K562 (cell line): Measurements from ENCODE around the gene SVBP. TPM values are rescaled to one million over a fixed set of nuclear protein-coding genes. Genes with fewer than 3 reads are reported as not detected.

ENCODE experiments used
- CCAR2 ChIP-seq: fragments of 200-400 bp; formaldehyde crosslinking; IDR thresholded peaks from 2 replicates; pipeline ENCODE4 v1.6.1; 2017; ENCODE audit warnings: mild to moderate bottlenecking, low read depth, low read length
- CTCF ChIP-seq, 3 experiments: IDR thresholded peaks in 2 of 3; conservative IDR thresholded peaks in 1 of 3; 2 replicates each; pipeline ENCODE4 v1.5.1; 2011 to 2012; ENCODE audit warnings: low read length in 3 of 3, mild to moderate bottlenecking in 3 of 3, control low read depth in 2 of 3, improper control_type of control experiment in 1 of 3, inconsistent platforms in 1 of 3, low read depth in 1 of 3, mixed read lengths in 1 of 3, moderate library complexity in 1 of 3; ENCODE audit not compliant: insufficient read depth in 2 of 3
- MCM5 ChIP-seq: fragments of 450-650 bp; IDR thresholded peaks from 2 replicates; pipeline ENCODE4 v1.6.1; 2016; ENCODE audit warnings: low read depth
- NR2F6 ChIP-seq: fragments of 450-650 bp; formaldehyde crosslinking; IDR thresholded peaks from 2 replicates; pipeline ENCODE4 v1.4.0; 2020; ENCODE audit warnings: mild to moderate bottlenecking
- ZHX1 ChIP-seq: fragments of 150-350 bp; conservative IDR thresholded peaks from 2 replicates; pipeline ENCODE4 v1.6.1; 2014; ENCODE audit warnings: low read length
- ZNF12 ChIP-seq: sonication (generic); formaldehyde crosslinking; IDR thresholded peaks from 2 replicates; pipeline ENCODE4 v1.4.0; 2020; ENCODE audit warnings: mild to moderate bottlenecking, missing genetic modification reagents
- polyA plus RNA-seq, 8 experiments: library from polyadenylated mRNA; depleted of rRNA in 4 of 8; stranded (reverse) in 5 of 8; unstranded in 3 of 8; fragments of >200 nt; fragmentation: Nextera tagmentation in 2 of 8; fragmentation: Illumina TruSeq in 1 of 8; extraction: Ambion mirVana in 2 of 8; extraction: Trizol in 1 of 8; gene quantifications; 2 replicates each; pipeline versions ENCODE4 v1.2.1 to v1.2.3, GENCODE V29; 2011 to 2014; ENCODE audit warnings: inconsistent platforms in 1 of 8, missing spikeins in 1 of 8
- total RNA-seq, 7 experiments: library from RNA; depleted of rRNA in 6 of 7; stranded (reverse); fragments of >200 nt in 6 of 7; fragmentation: Illumina TruSeq in 2 of 7; extraction: Trizol in 2 of 7; gene quantifications; 2 replicates each; pipeline versions ENCODE4 v1.2.1 to v1.2.3, GENCODE V29; 2011 to 2021; ENCODE audit warnings: low replicate concordance in 1 of 7
- TF ChIP-seq, protein P1 (sequence below): fragments of 250-450 bp; sonication (Bioruptor Pico); IDR thresholded peaks from 2 replicates; pipeline ENCODE4 v1.4.0; 2020; ENCODE audit warnings: mild to moderate bottlenecking, moderate library complexity, borderline replicate concordance
- TF ChIP-seq, protein P2 (sequence below): fragments of 450-650 bp; IDR thresholded peaks from 2 replicates; pipeline ENCODE4 v1.6.1; 2016; ENCODE audit warnings: low read depth

SVBP gene
- total and polyA plus RNA-seq, 9 of the 15 experiments (the other 6 are each of a cell fraction or from before 2014, with no cell fraction given) = 31.7 to 49.7 (median 40.0) TPM

DNA sequence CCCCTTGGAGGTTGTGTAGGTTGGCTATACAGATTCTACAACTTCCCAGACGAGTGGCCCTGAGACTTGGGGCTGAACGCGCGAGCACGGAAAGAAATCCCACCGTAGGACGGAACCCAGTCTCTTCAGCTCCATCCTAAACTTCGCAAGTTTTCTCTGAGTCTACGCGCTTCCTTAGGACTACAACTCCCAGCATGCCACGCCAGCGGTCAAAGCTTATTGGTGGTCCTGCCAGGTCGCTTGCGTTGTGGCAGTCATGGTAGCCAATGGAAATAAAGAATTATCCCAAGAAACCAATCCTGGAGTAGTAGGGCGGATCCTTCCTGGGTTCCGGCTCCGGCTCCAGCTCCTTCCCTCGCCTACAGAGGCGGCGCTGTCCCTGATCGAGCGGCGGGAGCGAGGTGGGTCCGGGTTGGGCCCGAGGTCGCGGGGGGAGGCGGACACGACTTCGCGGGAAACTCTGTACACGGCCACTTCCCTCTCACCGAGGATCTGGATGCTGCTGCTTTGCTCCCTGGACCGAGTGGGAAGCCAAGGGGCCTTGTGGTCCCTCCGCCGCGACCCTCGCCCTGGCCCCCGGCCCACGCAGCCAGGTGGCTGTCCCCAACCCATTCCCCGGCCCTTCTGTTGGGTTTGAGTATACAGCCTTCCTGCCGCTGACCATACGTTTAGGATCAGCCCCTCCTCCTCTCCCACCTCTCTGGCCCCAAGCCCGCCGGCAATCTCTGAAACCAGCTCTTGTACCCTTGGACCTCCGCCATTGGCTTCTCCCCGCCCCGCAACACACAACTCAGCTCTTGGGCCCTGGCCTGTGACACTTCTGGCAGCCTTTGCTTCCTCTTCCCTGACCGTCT, 29.3 kb upstream of the SVBP start, which contains the start of gene ZNF691 (continued):
- TF ChIP-seq, protein P1, sequence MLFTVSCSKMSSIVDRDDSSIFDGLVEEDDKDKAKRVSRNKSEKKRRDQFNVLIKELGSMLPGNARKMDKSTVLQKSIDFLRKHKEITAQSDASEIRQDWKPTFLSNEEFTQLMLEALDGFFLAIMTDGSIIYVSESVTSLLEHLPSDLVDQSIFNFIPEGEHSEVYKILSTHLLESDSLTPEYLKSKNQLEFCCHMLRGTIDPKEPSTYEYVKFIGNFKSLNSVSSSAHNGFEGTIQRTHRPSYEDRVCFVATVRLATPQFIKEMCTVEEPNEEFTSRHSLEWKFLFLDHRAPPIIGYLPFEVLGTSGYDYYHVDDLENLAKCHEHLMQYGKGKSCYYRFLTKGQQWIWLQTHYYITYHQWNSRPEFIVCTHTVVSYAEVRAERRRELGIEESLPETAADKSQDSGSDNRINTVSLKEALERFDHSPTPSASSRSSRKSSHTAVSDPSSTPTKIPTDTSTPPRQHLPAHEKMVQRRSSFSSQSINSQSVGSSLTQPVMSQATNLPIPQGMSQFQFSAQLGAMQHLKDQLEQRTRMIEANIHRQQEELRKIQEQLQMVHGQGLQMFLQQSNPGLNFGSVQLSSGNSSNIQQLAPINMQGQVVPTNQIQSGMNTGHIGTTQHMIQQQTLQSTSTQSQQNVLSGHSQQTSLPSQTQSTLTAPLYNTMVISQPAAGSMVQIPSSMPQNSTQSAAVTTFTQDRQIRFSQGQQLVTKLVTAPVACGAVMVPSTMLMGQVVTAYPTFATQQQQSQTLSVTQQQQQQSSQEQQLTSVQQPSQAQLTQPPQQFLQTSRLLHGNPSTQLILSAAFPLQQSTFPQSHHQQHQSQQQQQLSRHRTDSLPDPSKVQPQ = no peak
- TF ChIP-seq MCM5 (no peak), NR2F6 (CRISPR knock-in tag) (peak; percentile 77; the same call in 1 of the 2 replicates), CTCF (IDR thresholded peaks at IDR 0.05 in 2 of 3, conservative IDR thresholded peaks at IDR 0.05 in 1 of 3; ENCODE audit: insufficient read depth in 2 of 3, low read depth in 1 of 3, low read length in 3 of 3) (peak; percentile 59 to 77 (median 62)), ZNF12 (peak; percentile 39; the same call in 1 of the 2 replicates), CCAR2 (no peak), ZHX1 (0 out of 2 replicates have a peak, but pooled peaks have one; percentile 16)
- TF ChIP-seq, protein P2, sequence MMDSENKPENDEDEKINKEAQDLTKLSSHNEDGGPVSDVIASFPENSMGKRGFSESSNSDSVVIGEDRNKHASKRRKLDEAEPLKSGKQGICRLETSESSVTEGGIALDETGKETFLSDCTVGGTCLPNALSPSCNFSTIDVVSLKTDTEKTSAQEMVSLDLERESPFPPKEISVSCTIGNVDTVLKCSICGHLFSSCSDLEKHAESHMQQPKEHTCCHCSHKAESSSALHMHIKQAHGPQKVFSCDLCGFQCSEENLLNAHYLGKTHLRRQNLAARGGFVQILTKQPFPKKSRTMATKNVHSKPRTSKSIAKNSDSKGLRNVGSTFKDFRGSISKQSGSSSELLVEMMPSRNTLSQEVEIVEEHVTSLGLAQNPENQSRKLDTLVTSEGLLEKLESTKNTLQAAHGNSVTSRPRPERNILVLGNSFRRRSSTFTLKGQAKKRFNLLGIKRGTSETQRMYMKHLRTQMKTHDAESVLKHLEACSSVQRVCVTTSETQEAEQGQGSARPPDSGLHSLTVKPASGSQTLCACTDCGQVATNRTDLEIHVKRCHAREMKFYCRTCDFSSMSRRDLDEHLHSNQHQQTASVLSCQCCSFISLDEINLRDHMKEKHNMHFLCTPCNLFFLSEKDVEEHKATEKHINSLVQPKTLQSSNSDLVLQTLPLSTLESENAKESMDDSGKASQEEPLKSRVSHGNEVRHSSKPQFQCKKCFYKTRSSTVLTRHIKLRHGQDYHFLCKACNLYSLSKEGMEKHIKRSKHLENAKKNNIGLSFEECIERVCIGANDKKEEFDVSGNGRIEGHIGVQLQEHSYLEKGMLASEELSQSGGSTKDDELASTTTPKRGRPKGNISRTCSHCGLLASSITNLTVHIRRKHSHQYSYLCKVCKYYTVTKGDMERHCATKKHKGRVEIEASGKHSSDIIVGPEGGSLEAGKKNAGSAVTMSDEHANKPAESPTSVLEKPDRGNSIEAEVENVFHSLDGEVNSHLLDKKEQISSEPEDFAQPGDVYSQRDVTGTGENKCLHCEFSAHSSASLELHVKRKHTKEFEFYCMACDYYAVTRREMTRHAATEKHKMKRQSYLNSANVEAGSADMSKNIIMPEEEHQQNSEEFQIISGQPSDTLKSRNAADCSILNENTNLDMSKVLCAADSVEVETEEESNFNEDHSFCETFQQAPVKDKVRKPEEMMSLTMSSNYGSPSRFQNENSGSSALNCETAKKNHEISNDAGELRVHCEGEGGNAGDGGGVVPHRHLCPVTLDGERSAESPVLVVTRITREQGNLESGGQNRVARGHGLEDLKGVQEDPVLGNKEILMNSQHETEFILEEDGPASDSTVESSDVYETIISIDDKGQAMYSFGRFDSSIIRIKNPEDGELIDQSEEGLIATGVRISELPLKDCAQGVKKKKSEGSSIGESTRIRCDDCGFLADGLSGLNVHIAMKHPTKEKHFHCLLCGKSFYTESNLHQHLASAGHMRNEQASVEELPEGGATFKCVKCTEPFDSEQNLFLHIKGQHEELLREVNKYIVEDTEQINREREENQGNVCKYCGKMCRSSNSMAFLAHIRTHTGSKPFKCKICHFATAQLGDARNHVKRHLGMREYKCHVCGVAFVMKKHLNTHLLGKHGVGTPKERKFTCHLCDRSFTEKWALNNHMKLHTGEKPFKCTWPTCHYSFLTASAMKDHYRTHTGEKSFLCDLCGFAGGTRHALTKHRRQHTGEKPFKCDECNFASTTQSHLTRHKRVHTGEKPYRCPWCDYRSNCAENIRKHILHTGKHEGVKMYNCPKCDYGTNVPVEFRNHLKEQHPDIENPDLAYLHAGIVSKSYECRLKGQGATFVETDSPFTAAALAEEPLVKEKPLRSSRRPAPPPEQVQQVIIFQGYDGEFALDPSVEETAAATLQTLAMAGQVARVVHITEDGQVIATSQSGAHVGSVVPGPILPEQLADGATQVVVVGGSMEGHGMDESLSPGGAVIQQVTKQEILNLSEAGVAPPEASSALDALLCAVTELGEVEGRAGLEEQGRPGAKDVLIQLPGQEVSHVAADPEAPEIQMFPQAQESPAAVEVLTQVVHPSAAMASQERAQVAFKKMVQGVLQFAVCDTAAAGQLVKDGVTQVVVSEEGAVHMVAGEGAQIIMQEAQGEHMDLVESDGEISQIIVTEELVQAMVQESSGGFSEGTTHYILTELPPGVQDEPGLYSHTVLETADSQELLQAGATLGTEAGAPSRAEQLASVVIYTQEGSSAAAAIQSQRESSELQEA = peak; percentile 87
